Measurements from ENCODE around the gene LYPLAL1.

GRCh38 chr1:219155135-219155534, 18.5 kb upstream of the LYPLAL1 start:
- no peak for TF ChIP-seq CTCF (IDR thresholded peaks at IDR 0.05)
- TF ChIP-seq POLR2A (IDR thresholded peaks at IDR 0.05): no peak
